Right cardiac atrium (tissue), 5 donors: ENCODE data around the gene NTRK1. TPM values are rescaled to one million over a fixed set of nuclear protein-coding genes. Genes with fewer than 3 reads are reported as not detected.

Experiments
- ATAC-seq, 2 donors: fragments of 200-7000 bp; cut with Tn5 transposase; one replicate each; pipeline versions ENCODE4 v1.8.0 to v1.9.1; 2020; ENCODE audit warnings: moderate library complexity in 2 of 2, mild to moderate bottlenecking in 1 of 2
- DNase-seq, 3 donors: peaks; one replicate each; pipeline ENCODE4 v3.0.0-alpha.2; 2020
- H3K27ac ChIP-seq: one replicate; pipeline ENCODE4 v1.5.1; 2013; ENCODE audit warnings: mild to moderate bottlenecking, low read length, control low read depth, moderate library complexity
- H3K27me3 ChIP-seq: one replicate; pipeline ENCODE4 v1.6.1; 2013; ENCODE audit not compliant: control insufficient read depth, insufficient read depth
- H3K4me1 ChIP-seq: one replicate; pipeline ENCODE4 v1.6.1; 2013; ENCODE audit warnings: low read length; ENCODE audit not compliant: control insufficient read depth, insufficient read depth
- H3K4me3 ChIP-seq: one replicate; pipeline ENCODE4 v1.5.1; 2013; ENCODE audit warnings: low read length, control low read depth
- H3K9me3 ChIP-seq: one replicate; pipeline ENCODE4 v1.6.1; 2013; ENCODE audit warnings: low read length; ENCODE audit not compliant: control insufficient read depth
- WGBS: extraction: QIAGEN DNeasy Blood & Tissue Kit; methylation state at CpG from one replicate; pipeline ENCODE4 v1.1.7; 2013; 5-methylcytosine and 5-hydroxymethylcytosine counted together
- intact Hi-C, 4 donors: fragments of 100-400 bp; cut with DNase I; formaldehyde crosslinking; loops; one replicate each; pipeline versions ENCODE4 v1.11.0 to v1.14.0; 2022 to 2023
- polyA plus RNA-seq: library from polyadenylated mRNA; stranded (reverse); fragments of 200-250 nt; gene quantifications from one replicate; pipeline ENCODE4 v1.2.3, GENCODE V29; 2013
- total RNA-seq, 4 donors: library from RNA; stranded (reverse); fragmentation: NEBNext Ultra II Directional; extraction: Animal tissue kit (Norgen Biotek cat#: 25700); gene quantifications; one replicate each; pipeline ENCODE4 v1.2.1, GENCODE V29; 2021
- donor health status: healthy with polysubstance abuse.
- donor health status: DM: no; HTN: yes; CAD: no.
- donor health status: DM: no; HTN: no; CAD: no.
- donor health status: DM: no; HTN: yes; CAD: no; lungs with severe emphysema.
- donor health status: DM: yes; HTN: yes; CAD: no.

NTRK1 gene
- total and polyA plus RNA-seq, 5 donors, result 1.1 to 4.2 (median 1.5) TPM

- Histone ChIP-seq H3K9me3 (no peaks in the 10 kb centered on the region), H3K4me3 (peak within 1 kb of the TSS; percentile 27), H3K27me3 (no peaks in the 10 kb centered on the region), H3K27ac (no peak within 1 kb of the TSS), H3K4me1 (peaks cover 4% of the 10 kb centered on the region)
- WGBS, result 5% methylated on average over 39 of the region's 39 CpGs
- DNase-seq (peak in 1 of 3 donors; percentile 72), ATAC-seq (peak; percentile 14 to 40)
- intact Hi-C loops, result loop anchor here in 1 of 4 donors (10.0 kb wide), 1 partner anchor 164 kb away; no protein-coding TSS in a partner anchor
These were observed 1.6 kb upstream of the NTRK1 start, which contains the start of gene INSRR for GRCh38 chr1:156858959-156859522. INSRR (minus strand) TSS chr1:156859117; CDS start chr1:156858621, 496 bp downstream.

- H3K4me1 ChIP-seq, result peaks cover 4% of the 10 kb centered on the region
- H3K27me3 ChIP-seq, result no peaks in the 10 kb centered on the region
- H3K9me3 ChIP-seq, result no peaks in the 10 kb centered on the region
- no peak overlapping the region for H3K27ac ChIP-seq
- 1% methylated on average over 33 of the region's 33 CpGs for WGBS
- ATAC-seq (peak; percentile 55), DNase-seq (peak in 2 of 3 donors; percentile 64 to 65)
- intact Hi-C loops, result loop anchor here in 1 of 4 donors (10.0 kb wide), 1 partner anchor 165 kb away; no protein-coding TSS in a partner anchor
- H3K4me3 ChIP-seq, result peak overlapping the region; percentile 27
These were observed 1.0 kb upstream of the NTRK1 start for GRCh38 chr1:156859523-156860112.

GRCh38 chr1:156860113-156860627 is 495 bp upstream of the NTRK1 start:
- ATAC-seq (peak; percentile 77 to 78), DNase-seq (peak; percentile 49 to 78 (median 77))
- Histone ChIP-seq H3K27ac (no peak overlapping the region), H3K4me1 (peaks cover 4% of the 10 kb centered on the region), H3K27me3 (no peaks in the 10 kb centered on the region), H3K4me3 (peak overlapping the region; percentile 5), H3K9me3 (no peaks in the 10 kb centered on the region)
- intact Hi-C loops, result no loop called here
- WGBS, result under 1% methylated on average over 35 of the region's 35 CpGs

- Histone ChIP-seq H3K27ac (no peak overlapping the region), H3K4me1 (peaks cover 4% of the 10 kb centered on the region), H3K9me3 (no peaks in the 10 kb centered on the region), H3K27me3 (no peaks in the 10 kb centered on the region), H3K4me3 (no peak overlapping the region)
- no peak for ATAC-seq
- no peak for DNase-seq
- intact Hi-C loops, result no loop called here
- WGBS, result 83% methylated on average over 6 of the region's 6 CpGs
These were observed 1.9 kb downstream of the NTRK1 start for GRCh38 chr1:156862584-156862983.

GRCh38 chr1:156862997-156863599 is 2.4 kb downstream of the NTRK1 start:
- no peak for DNase-seq
- Histone ChIP-seq H3K9me3 (no peaks in the 10 kb centered on the region), H3K4me3 (no peak overlapping the region), H3K4me1 (peaks cover 4% of the 10 kb centered on the region), H3K27me3 (no peaks in the 10 kb centered on the region), H3K27ac (no peak overlapping the region)
- 61% methylated on average over 10 of the region's 10 CpGs for WGBS
- intact Hi-C loops, result no loop called here
- no peak for ATAC-seq

GRCh38 chr1:156863631-156864030 is 3.0 kb downstream of the NTRK1 start:
- Histone ChIP-seq H3K27ac (no peak overlapping the region), H3K9me3 (no peaks in the 10 kb centered on the region), H3K27me3 (no peaks in the 10 kb centered on the region), H3K4me1 (peaks cover 2% of the 10 kb centered on the region), H3K4me3 (no peak overlapping the region)
- ATAC-seq (no peak), DNase-seq (no peak)
- intact Hi-C loops, result no loop called here
- WGBS, result 85% methylated on average over 7 of the region's 7 CpGs

- Histone ChIP-seq H3K9me3 (no peaks in the 10 kb centered on the region), H3K4me3 (no peak overlapping the region), H3K27me3 (no peaks in the 10 kb centered on the region), H3K27ac (no peak overlapping the region), H3K4me1 (no peaks in the 10 kb centered on the region)
- intact Hi-C loops, result no loop called here
- ATAC-seq, result no peak
- WGBS, result 90% methylated on average over 4 of the region's 4 CpGs
- DNase-seq, result no peak
These were observed 4.1 kb downstream of the NTRK1 start for GRCh38 chr1:156864796-156865195.

GRCh38 chr1:156865258-156865657 is 4.6 kb downstream of the NTRK1 start:
- no peaks in the 10 kb centered on the region for H3K27me3 ChIP-seq

GRCh38 chr1:156865865-156866248 is 5.2 kb downstream of the NTRK1 start:
- no peak for ATAC-seq
- intact Hi-C loops, result no loop called here
- no peak overlapping the region for H3K4me3 ChIP-seq
- no peaks in the 10 kb centered on the region for H3K4me1 ChIP-seq
- no peaks in the 10 kb centered on the region for H3K27me3 ChIP-seq
- H3K9me3 ChIP-seq, result no peaks in the 10 kb centered on the region
- no peak for DNase-seq
- 83% methylated on average over 4 of the region's 4 CpGs for WGBS
- no peak overlapping the region for H3K27ac ChIP-seq

More at GRCh38 chr1:156865258-156865657, 4.6 kb downstream of the NTRK1 start:
- WGBS, result 86% methylated on average over 9 of the region's 9 CpGs
- no peak overlapping the region for H3K27ac ChIP-seq
- intact Hi-C loops, result no loop called here
- no peak overlapping the region for H3K4me3 ChIP-seq
- ATAC-seq, result no peak
- no peaks in the 10 kb centered on the region for H3K4me1 ChIP-seq
- no peak for DNase-seq
- H3K9me3 ChIP-seq, result no peaks in the 10 kb centered on the region

GRCh38 chr1:156866249-156866909 is 5.7 kb downstream of the NTRK1 start:
- no peak for ATAC-seq
- Histone ChIP-seq H3K27ac (no peak overlapping the region), H3K9me3 (no peaks in the 10 kb centered on the region), H3K4me1 (no peaks in the 10 kb centered on the region), H3K27me3 (no peaks in the 10 kb centered on the region), H3K4me3 (no peak overlapping the region)
- WGBS, result 56% methylated on average over 12 of the region's 12 CpGs
- DNase-seq, result no peak
- intact Hi-C loops, result no loop called here

GRCh38 chr1:156868341-156868740 is 7.7 kb downstream of the NTRK1 start:
- DNase-seq, result no peak
- intact Hi-C loops, result no loop called here

More at GRCh38 chr1:156868341-156868740, 7.7 kb downstream of the NTRK1 start:
- Histone ChIP-seq H3K4me3 (no peak overlapping the region), H3K9me3 (no peaks in the 10 kb centered on the region), H3K27ac (no peak overlapping the region), H3K27me3 (no peaks in the 10 kb centered on the region), H3K4me1 (no peaks in the 10 kb centered on the region)
- no peak for ATAC-seq
- 74% methylated on average over 13 of the region's 13 CpGs for WGBS
